Stimulated activated naive CD8-positive, alpha-beta T cell treated with anti-CD3 and anti-CD28 coated beads, Interleukin-15, Interleukin-2, amounts not matched to agents 100 ng/mL and 50 ng/mL, for 24 hours (primary cell): ENCODE data around the gene RETN.

ENCODE experiments used
- H3K27ac Mint-ChIP-seq: one replicate; pipeline ENCODE4 v1.8.0; 2021; ENCODE audit warnings: mild to moderate bottlenecking, mixed read lengths
- H3K27me3 Mint-ChIP-seq: one replicate; pipeline ENCODE4 v1.8.0; 2021; ENCODE audit warnings: mixed read lengths
- H3K36me3 Mint-ChIP-seq: one replicate; pipeline ENCODE4 v1.8.0; 2021; ENCODE audit warnings: low read depth, mixed read lengths
- H3K4me1 Mint-ChIP-seq: one replicate; pipeline ENCODE4 v1.8.0; 2021; ENCODE audit warnings: low read depth, mixed read lengths
- H3K4me3 Mint-ChIP-seq: one replicate; pipeline ENCODE4 v1.8.0; 2021; ENCODE audit warnings: mild to moderate bottlenecking, mixed read lengths
- H3K9me3 Mint-ChIP-seq: one replicate; pipeline ENCODE4 v1.8.0; 2021; ENCODE audit warnings: mixed read lengths

The RETN gene

GRCh38 chr19:7665076-7665475 lies 3.8 kb upstream of the RETN start:
- Mint-ChIP-seq H3K36me3 (no peaks in the 10 kb centered on the region), H3K27me3 (peaks cover 14% of the 10 kb centered on the region), H3K4me3 (no peak overlapping the region), H3K27ac (no peak overlapping the region), H3K4me1 (peaks cover 6% of the 10 kb centered on the region), H3K9me3 (no peaks in the 10 kb centered on the region)

DNA sequence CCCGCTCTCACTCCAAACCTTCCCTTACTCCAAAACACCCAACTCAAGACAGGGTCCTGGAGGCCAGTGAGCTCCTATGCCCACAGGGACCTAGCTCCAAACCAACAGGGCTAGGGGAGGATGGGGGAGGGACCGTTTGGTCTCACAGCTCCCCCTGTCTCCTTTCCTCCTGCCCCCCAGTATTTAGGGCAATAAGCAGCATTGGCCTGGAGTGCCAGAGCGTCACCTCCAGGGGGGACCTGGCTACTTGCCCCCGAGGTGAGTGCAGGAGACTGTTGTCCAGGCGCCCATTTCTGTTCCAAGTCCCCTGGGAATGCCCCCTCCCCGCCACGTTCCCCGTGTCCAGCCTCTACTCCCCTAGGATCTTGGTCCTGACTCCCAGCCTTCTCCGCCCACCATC lies 792 bp downstream of the RETN start:
- Mint-ChIP-seq H3K9me3 (no peaks in the 10 kb centered on the region), H3K4me1 (peaks cover 18% of the 10 kb centered on the region), H3K27ac (no peak overlapping the region), H3K36me3 (no peaks in the 10 kb centered on the region), H3K27me3 (peaks cover 34% of the 10 kb centered on the region), H3K4me3 (no peak overlapping the region)

- Mint-ChIP-seq H3K9me3 (no peaks in the 10 kb centered on the region), H3K36me3 (no peaks in the 10 kb centered on the region), H3K4me3 (peak overlapping the region; percentile 48), H3K27ac (no peak overlapping the region), H3K4me1 (peaks cover 18% of the 10 kb centered on the region), H3K27me3 (peaks cover 35% of the 10 kb centered on the region)
Measured at GRCh38 chr19:7670150-7670783, 1.4 kb downstream of the RETN start.

GRCh38 chr19:7670790-7671189 lies 1.9 kb downstream of the RETN start:
- Mint-ChIP-seq H3K27me3 (peaks cover 37% of the 10 kb centered on the region), H3K4me3 (no peak overlapping the region)

GRCh38 chr19:7672522-7672921 lies 3.7 kb downstream of the RETN start:
- Mint-ChIP-seq H3K27ac (no peak overlapping the region), H3K4me3 (no peak overlapping the region), H3K4me1 (peaks cover 37% of the 10 kb centered on the region), H3K27me3 (peaks cover 44% of the 10 kb centered on the region), H3K9me3 (no peaks in the 10 kb centered on the region), H3K36me3 (no peaks in the 10 kb centered on the region)

More at GRCh38 chr19:7670790-7671189, 1.9 kb downstream of the RETN start:
- H3K36me3 Mint-ChIP-seq = no peaks in the 10 kb centered on the region
- no peaks in the 10 kb centered on the region for H3K9me3 Mint-ChIP-seq
- H3K27ac Mint-ChIP-seq = no peak overlapping the region
- peaks cover 19% of the 10 kb centered on the region for H3K4me1 Mint-ChIP-seq

GRCh38 chr19:7674010-7675005 lies 5.5 kb downstream of the RETN start:
- Mint-ChIP-seq H3K27me3 (peaks cover 49% of the 10 kb centered on the region), H3K27ac (no peak overlapping the region), H3K9me3 (no peaks in the 10 kb centered on the region), H3K4me1 (peaks cover 51% of the 10 kb centered on the region), H3K4me3 (no peak overlapping the region), H3K36me3 (no peaks in the 10 kb centered on the region)

GRCh38 chr19:7676376-7676775 lies 7.5 kb downstream of the RETN start:
- no peaks in the 10 kb centered on the region for H3K36me3 Mint-ChIP-seq
- no peaks in the 10 kb centered on the region for H3K9me3 Mint-ChIP-seq
- peaks cover 37% of the 10 kb centered on the region for H3K27me3 Mint-ChIP-seq
- no peak overlapping the region for H3K27ac Mint-ChIP-seq
- no peak overlapping the region for H3K4me3 Mint-ChIP-seq
- H3K4me1 Mint-ChIP-seq = peaks cover 52% of the 10 kb centered on the region

GRCh38 chr19:7676854-7677253 lies 8.0 kb downstream of the RETN start, which contains the start of gene MCEMP1:
Gene MCEMP1, plus strand, starts transcription at chr19:7677090. Its CDS starts 31 bp downstream, at chr19:7677121.
- Mint-ChIP-seq H3K27ac (no peak within 1 kb of the TSS), H3K36me3 (no peaks in the 10 kb centered on the region), H3K4me1 (peaks cover 55% of the 10 kb centered on the region)

GRCh38 chr19:7677669-7678311 lies 8.9 kb downstream of the RETN start:
- Mint-ChIP-seq H3K27me3 (peaks cover 33% of the 10 kb centered on the region), H3K4me1 (peaks cover 62% of the 10 kb centered on the region), H3K4me3 (no peak overlapping the region), H3K27ac (peak overlapping the region; percentile 61), H3K36me3 (peaks cover 5% of the 10 kb centered on the region), H3K9me3 (no peaks in the 10 kb centered on the region)

More at GRCh38 chr19:7676854-7677253, 8.0 kb downstream of the RETN start, which contains the start of gene MCEMP1:
- no peaks in the 10 kb centered on the region for H3K9me3 Mint-ChIP-seq
- no peak within 1 kb of the TSS for H3K4me3 Mint-ChIP-seq
- H3K27me3 Mint-ChIP-seq = peaks cover 35% of the 10 kb centered on the region

GRCh38 chr19:7678971-7679751 lies 10.3 kb downstream of the RETN start:
- Mint-ChIP-seq H3K4me3 (peak overlapping the region; percentile 55), H3K27me3 (peaks cover 30% of the 10 kb centered on the region), H3K36me3 (peaks cover 7% of the 10 kb centered on the region), H3K4me1 (peaks cover 66% of the 10 kb centered on the region), H3K9me3 (no peaks in the 10 kb centered on the region), H3K27ac (peak overlapping the region; percentile 74)

DNA sequence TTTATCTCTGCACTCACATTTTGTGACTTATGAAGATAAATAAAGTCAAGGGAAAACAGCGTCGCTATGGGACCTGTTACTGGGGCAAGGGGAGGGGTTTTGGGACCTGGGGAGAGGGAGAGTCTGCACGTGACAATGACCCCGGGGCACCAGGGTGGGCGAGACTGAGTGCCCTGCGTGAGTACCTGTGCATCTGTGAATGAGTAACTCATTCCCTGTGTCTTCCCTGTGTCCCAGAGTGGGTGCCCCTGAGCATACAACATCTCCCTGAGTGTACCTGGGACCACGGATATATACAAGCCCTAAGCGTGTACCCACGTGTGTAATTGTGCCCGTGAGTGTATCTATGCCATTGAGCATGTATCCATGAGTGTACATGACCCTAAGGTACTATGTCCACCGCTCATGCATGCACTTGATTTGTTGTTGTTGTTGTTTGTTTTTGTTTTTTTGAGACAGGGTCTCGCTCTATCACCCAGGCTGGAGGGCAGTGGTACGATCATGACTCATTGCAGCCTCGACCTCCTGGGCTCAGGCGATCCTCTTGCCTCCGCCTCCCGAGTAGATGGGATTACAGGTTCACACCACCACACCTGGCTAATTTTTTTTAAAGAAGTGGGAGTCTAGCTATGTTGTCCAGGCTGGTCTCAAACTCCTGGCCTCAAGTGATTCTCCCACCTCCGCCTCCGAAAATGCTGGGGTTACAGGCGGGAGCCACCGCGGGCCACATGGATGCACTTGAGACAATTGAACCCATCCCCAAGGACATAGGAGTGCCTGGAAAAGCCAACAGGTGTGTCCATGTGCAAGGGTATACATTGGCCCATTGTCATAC lies 11.1 kb downstream of the RETN start:
- H3K4me1 Mint-ChIP-seq = peaks cover 60% of the 10 kb centered on the region
- peaks cover 7% of the 10 kb centered on the region for H3K36me3 Mint-ChIP-seq
- peak overlapping the region; percentile 74 for H3K27ac Mint-ChIP-seq

GRCh38 chr19:7680606-7681339 lies 11.9 kb downstream of the RETN start, which contains the start of gene TRAPPC5:
Gene TRAPPC5, plus strand, starts transcription at chr19:7680833. Its CDS starts 1,421 bp downstream, at chr19:7682254.
- Mint-ChIP-seq H3K27me3 (peaks cover 22% of the 10 kb centered on the region), H3K36me3 (peaks cover 12% of the 10 kb centered on the region), H3K27ac (peak within 1 kb of the TSS; percentile 90), H3K4me1 (peaks cover 66% of the 10 kb centered on the region), H3K4me3 (peak within 1 kb of the TSS; percentile 87), H3K9me3 (no peaks in the 10 kb centered on the region)

More for the DNA sequence above, 11.1 kb downstream of the RETN start:
- H3K9me3 Mint-ChIP-seq = no peaks in the 10 kb centered on the region
- peak overlapping the region; percentile 55 for H3K4me3 Mint-ChIP-seq
- H3K27me3 Mint-ChIP-seq = peaks cover 24% of the 10 kb centered on the region
